H1 (cell line): Measurements from ENCODE around the gene PFKFB1. TPM values are rescaled to one million over a fixed set of nuclear protein-coding genes. Genes with fewer than 3 reads are reported as not detected.

Experiments
- ASH2L ChIP-seq: fragments of 200-600, 300-600 bp; sonication (generic); IDR thresholded peaks from one replicate; pipeline ENCODE4 v1.7.1; 2017; ENCODE audit warnings: low read length
- BACH1 ChIP-seq: IDR thresholded peaks from 2 replicates; pipeline ENCODE4 v1.6.1; 2012; ENCODE audit warnings: low read length, improper control_type of control experiment
- polyA plus RNA-seq, 7 experiments: library from polyadenylated mRNA; depleted of rRNA in 3 of 7; stranded (reverse) in 5 of 7; unstranded in 2 of 7; fragments of >200 nt in 5 of 7; fragments of 200-250 nt in 2 of 7; gene quantifications; 1 replicate in 5 of 7; 2 replicates in 1 of 7; 4 replicates in 1 of 7; pipeline versions ENCODE4 v1.2.1 to v1.2.3, GENCODE V29; 2011 to 2013; ENCODE audit warnings: missing spikeins in 2 of 7, mixed read lengths in 2 of 7
- total RNA-seq: library from RNA; stranded (reverse); fragmentation: NEBNext Ultra II Directional; extraction: Animal tissue kit (Norgen Biotek cat#: 25700); gene quantifications from 2 replicates; pipeline ENCODE4 v1.2.1, GENCODE V29; 2021
- TF ChIP-seq, protein P1 (sequence below): IDR thresholded peaks from 2 replicates; pipeline ENCODE4 v1.6.1; 2012; ENCODE audit warnings: inconsistent platforms

PFKFB1 gene
- total and polyA plus RNA-seq, 2 of the 8 experiments (the other 6 are each of a cell fraction or from before 2014, with no cell fraction given) = 0.26 to 0.30 TPM

- TF ChIP-seq BACH1 (no peak), ASH2L (no peak)
- TF ChIP-seq, protein P1, sequence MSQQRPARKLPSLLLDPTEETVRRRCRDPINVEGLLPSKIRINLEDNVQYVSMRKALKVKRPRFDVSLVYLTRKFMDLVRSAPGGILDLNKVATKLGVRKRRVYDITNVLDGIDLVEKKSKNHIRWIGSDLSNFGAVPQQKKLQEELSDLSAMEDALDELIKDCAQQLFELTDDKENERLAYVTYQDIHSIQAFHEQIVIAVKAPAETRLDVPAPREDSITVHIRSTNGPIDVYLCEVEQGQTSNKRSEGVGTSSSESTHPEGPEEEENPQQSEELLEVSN = no peak
Measured at GRCh38 chrX:54950730-54951375, 43.1 kb downstream of the PFKFB1 start (continued).
